ENCODE data around the gene FEN1. TPM values are rescaled to one million over a fixed set of nuclear protein-coding genes. Genes with fewer than 3 reads are reported as not detected.

The FEN1 gene
- total RNA-seq, 1 experiment from 2014 or later: 21.5 TPM

DNA sequence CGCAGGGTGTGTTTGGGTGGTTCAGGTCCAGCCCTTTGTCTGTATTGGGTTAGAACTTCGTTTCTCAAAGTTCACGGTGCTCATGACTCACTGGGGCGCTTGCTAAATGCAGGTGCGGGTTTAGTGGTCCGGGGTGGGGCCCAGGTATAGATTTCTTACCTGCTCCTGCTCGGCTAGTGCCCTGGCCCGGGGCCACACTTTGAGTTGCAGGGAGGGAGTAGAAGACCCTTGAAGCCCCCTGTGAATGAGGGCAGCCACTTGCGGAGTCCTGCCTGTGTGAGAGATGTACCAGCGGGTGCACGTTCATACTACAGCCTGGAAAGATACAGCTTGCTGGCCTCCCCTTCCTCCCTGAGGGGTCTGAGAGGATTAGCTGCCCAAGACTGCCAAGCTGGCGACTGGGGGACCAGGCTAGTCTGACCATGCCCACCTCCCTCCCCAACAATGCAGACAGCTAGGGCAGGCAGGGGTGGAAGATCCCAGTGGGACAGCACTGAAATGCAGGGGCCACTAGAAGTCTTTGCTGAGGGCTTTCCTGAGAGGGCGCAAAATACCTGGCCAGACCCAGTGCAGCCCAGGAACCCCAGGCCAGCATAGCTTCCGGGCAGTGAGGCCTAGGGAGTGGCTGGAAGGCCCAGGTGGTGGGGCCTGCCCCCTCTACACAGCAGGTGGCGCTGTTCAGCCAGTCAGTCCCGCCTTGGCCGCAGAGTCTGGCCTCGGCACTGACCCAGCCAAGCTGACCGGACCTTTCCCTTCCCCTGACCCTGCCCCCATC lies 45.3 kb upstream of the FEN1 start:
- no peaks in the 10 kb centered on the region for H3K36me3 Mint-ChIP-seq (ENCODE audit: insufficient read depth, unreplicated experiment)
- H3K4me1 Mint-ChIP-seq (ENCODE audit: insufficient read depth, unreplicated experiment): no peaks in the 10 kb centered on the region
- ChIA-PET POLR2A (no interaction called here), CTCF (interaction anchor here (0.6 to 1.9 kb wide), 30 partner anchors 9 to 742 kb away, joined by 3 to 11 read pairs (median 4); no protein-coding TSS in a partner anchor)
- H3K4me3 Mint-ChIP-seq (ENCODE audit: unreplicated experiment): no peak overlapping the region
- H3K27me3 Mint-ChIP-seq (ENCODE audit: insufficient read depth, unreplicated experiment): no peaks in the 10 kb centered on the region
- H3K27ac Mint-ChIP-seq (ENCODE audit: low read depth, unreplicated experiment): no peak overlapping the region
- DNase-seq (ENCODE audit: unreplicated experiment): peak; percentile 69
- TF ChIP-seq, protein P1, sequence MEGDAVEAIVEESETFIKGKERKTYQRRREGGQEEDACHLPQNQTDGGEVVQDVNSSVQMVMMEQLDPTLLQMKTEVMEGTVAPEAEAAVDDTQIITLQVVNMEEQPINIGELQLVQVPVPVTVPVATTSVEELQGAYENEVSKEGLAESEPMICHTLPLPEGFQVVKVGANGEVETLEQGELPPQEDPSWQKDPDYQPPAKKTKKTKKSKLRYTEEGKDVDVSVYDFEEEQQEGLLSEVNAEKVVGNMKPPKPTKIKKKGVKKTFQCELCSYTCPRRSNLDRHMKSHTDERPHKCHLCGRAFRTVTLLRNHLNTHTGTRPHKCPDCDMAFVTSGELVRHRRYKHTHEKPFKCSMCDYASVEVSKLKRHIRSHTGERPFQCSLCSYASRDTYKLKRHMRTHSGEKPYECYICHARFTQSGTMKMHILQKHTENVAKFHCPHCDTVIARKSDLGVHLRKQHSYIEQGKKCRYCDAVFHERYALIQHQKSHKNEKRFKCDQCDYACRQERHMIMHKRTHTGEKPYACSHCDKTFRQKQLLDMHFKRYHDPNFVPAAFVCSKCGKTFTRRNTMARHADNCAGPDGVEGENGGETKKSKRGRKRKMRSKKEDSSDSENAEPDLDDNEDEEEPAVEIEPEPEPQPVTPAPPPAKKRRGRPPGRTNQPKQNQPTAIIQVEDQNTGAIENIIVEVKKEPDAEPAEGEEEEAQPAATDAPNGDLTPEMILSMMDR (IDR thresholded peaks at IDR 0.05; ENCODE audit: unreplicated experiment): peak; percentile 84
- intact Hi-C loops (cut with micrococcal nuclease): loop anchor here (1.0 kb wide), 2 partner anchors 29 to 361 kb away; no protein-coding TSS in a partner anchor
- BruUV-seq (replicated peaks): no TSS peak
- H3K9me3 Mint-ChIP-seq (ENCODE audit: unreplicated experiment): no peaks in the 10 kb centered on the region

DNA sequence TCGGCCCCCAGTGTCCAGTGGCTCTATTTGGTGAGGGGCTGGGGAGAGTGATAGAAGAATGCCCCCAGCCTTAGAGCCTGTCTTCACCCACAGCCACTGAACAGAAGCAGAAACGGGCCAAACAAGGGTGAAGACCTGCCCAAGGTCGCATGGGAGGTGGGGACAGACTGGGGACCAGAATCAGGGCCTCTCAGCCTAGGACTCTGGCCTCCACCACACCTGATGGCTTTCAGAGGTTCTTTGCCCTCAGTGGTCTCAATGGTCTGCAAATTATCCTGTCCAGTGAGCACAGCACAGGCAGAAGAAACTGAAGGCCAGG lies 44.8 kb upstream of the FEN1 start:
- Mint-ChIP-seq H3K36me3 (ENCODE audit: insufficient read depth, unreplicated experiment) (no peaks in the 10 kb centered on the region), H3K27ac (ENCODE audit: low read depth, unreplicated experiment) (no peak overlapping the region), H3K9me3 (ENCODE audit: unreplicated experiment) (no peaks in the 10 kb centered on the region), H3K4me1 (ENCODE audit: insufficient read depth, unreplicated experiment) (peaks cover 2% of the 10 kb centered on the region), H3K27me3 (ENCODE audit: insufficient read depth, unreplicated experiment) (peaks cover 5% of the 10 kb centered on the region), H3K4me3 (ENCODE audit: unreplicated experiment) (no peak overlapping the region)
- intact Hi-C loops (cut with micrococcal nuclease): loop anchor here (1.0 kb wide), 2 partner anchors 28 to 360 kb away; no protein-coding TSS in a partner anchor
- ChIA-PET POLR2A (no interaction called here), CTCF (interaction anchor here (0.6 to 1.9 kb wide), 22 partner anchors 8 to 365 kb away, joined by 3 to 11 read pairs (median 4); no protein-coding TSS in a partner anchor)
- TF ChIP-seq, protein P1 (IDR thresholded peaks at IDR 0.05; ENCODE audit: unreplicated experiment): no peak
- no peak for DNase-seq (ENCODE audit: unreplicated experiment)
- no TSS peak for BruUV-seq (replicated peaks)

DNA sequence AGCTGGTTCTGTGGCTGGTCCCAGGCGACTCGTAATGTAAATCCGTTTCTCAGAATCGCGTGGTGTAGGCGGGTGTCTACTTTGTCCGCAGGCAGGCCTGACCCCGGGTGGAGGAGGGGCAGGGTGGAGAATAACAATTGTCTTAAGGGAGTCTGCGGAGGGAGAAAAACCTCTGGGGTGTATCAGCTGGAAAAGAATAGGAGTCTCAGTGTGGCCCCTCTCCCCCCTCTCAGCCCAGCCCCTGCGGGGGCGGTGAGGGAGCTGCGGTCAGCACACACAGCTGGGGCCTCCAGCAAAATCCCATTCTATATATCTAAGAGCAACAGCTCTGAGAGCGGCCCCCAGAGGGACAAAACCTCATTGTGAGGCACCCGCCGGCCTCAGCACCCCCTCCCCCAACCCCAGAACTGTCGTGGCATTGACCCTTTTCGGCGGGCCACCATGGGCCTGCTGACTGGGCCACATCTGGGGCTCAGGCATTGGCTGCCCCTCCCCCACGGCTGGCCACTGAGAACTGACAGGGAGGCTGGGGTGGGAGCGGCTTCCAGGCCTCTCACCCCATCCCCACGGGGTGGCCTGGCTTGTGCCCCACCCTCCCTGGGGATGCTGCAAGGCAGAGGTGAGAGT lies 43.0 kb upstream of the FEN1 start:
- peaks cover 19% of the 10 kb centered on the region for H3K27me3 Mint-ChIP-seq (ENCODE audit: insufficient read depth, unreplicated experiment)
- H3K27ac Mint-ChIP-seq (ENCODE audit: low read depth, unreplicated experiment): no peak overlapping the region
- ChIA-PET POLR2A (interaction anchor here (0.7 kb wide), 1 partner anchor 462 kb away, joined by 3 read pairs; no protein-coding TSS in a partner anchor), CTCF (interaction anchor here (0.5 to 2.4 kb wide), 11 partner anchors 13 to 361 kb away, joined by 3 to 12 read pairs (median 4); no protein-coding TSS in a partner anchor)
- TF ChIP-seq, protein P1 (IDR thresholded peaks at IDR 0.05; ENCODE audit: unreplicated experiment): no peak
- DNase-seq (ENCODE audit: unreplicated experiment): no peak
- no peaks in the 10 kb centered on the region for H3K9me3 Mint-ChIP-seq (ENCODE audit: unreplicated experiment)
- no TSS peak for BruUV-seq (replicated peaks)
- H3K4me1 Mint-ChIP-seq (ENCODE audit: insufficient read depth, unreplicated experiment): peaks cover 5% of the 10 kb centered on the region
- no peak overlapping the region for H3K4me3 Mint-ChIP-seq (ENCODE audit: unreplicated experiment)
- H3K36me3 Mint-ChIP-seq (ENCODE audit: insufficient read depth, unreplicated experiment): no peaks in the 10 kb centered on the region
- intact Hi-C loops (cut with micrococcal nuclease): no loop called here

DNA sequence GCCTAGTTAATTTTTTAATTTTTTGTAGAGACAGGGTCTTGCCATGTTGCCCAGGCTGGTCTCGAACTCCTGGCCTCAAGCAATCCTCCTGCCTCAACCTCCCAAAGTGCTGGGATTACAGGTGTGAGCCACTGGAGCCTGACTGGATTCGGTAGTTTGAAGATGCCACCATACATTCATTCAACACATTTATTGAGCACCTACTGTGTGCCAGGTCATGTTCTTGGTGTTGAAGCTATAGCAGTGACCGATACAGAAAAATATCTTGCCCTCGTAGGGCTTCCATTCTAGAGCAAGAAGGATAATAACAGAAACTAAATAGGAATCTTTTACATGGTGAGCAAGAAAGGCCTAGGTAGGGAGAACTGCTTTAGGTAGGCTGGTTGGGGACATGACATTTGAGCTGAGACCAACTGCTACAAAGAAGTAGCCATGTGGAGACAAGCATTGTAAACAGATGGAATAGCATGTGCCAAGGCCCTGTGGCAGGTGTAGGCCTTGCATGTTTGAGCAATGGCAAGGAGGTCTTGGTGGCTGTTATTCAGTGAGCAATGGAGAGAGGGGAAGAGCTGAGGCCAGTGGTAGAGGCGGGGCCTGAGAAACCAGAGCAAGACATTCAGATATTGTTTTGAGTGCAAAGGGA lies 42.0 kb upstream of the FEN1 start:
- TF ChIP-seq, protein P1 (IDR thresholded peaks at IDR 0.05; ENCODE audit: unreplicated experiment): no peak
- Mint-ChIP-seq H3K4me1 (ENCODE audit: insufficient read depth, unreplicated experiment) (peaks cover 5% of the 10 kb centered on the region), H3K9me3 (ENCODE audit: unreplicated experiment) (no peaks in the 10 kb centered on the region), H3K27ac (ENCODE audit: low read depth, unreplicated experiment) (no peak overlapping the region), H3K4me3 (ENCODE audit: unreplicated experiment) (no peak overlapping the region), H3K27me3 (ENCODE audit: insufficient read depth, unreplicated experiment) (peaks cover 19% of the 10 kb centered on the region), H3K36me3 (ENCODE audit: insufficient read depth, unreplicated experiment) (no peaks in the 10 kb centered on the region)
- no TSS peak for BruUV-seq (replicated peaks)
- intact Hi-C loops (cut with micrococcal nuclease): no loop called here
- DNase-seq (ENCODE audit: unreplicated experiment): no peak
- CTCF ChIA-PET: interaction anchor here (0.6 to 2.4 kb wide), 7 partner anchors 17 to 1782 kb away, joined by 4 to 12 read pairs (median 4); no protein-coding TSS in a partner anchor
- POLR2A ChIA-PET: no interaction called here

Measured in MCF 10A (cell line).